ENCODE results near the gene DYDC2.

GRCh38 chr10:80322711-80323110 is 33.9 kb upstream of the DYDC2 start:
- no peak for TF ChIP-seq CTCF (IDR thresholded peaks at IDR 0.05)
- TF ChIP-seq PREB (CRISPR knock-in tag; IDR thresholded peaks at IDR 0.05; ENCODE audit: borderline replicate concordance) = no peak
- no peak for TF ChIP-seq FOXJ3 (CRISPR knock-in tag; IDR thresholded peaks at IDR 0.05; ENCODE audit: borderline replicate concordance)
- no peak for TF ChIP-seq PRDM15 (CRISPR knock-in tag; IDR thresholded peaks at IDR 0.05)
- no peak for TF ChIP-seq ATF2 (CRISPR knock-in tag; IDR thresholded peaks at IDR 0.05; ENCODE audit: borderline replicate concordance, low read depth)
- no peak for TF ChIP-seq ATF3 (CRISPR knock-in tag; conservative IDR thresholded peaks at IDR 0.05)
- TF ChIP-seq ARID4B (CRISPR knock-in tag; IDR thresholded peaks at IDR 0.05; ENCODE audit: borderline replicate concordance) = no peak
- TF ChIP-seq ZNF532 (CRISPR knock-in tag; IDR thresholded peaks at IDR 0.05; ENCODE audit: borderline replicate concordance) = no peak
- TF ChIP-seq ZNF425 (CRISPR knock-in tag; conservative IDR thresholded peaks at IDR 0.05) = no peak
- no peak for TF ChIP-seq MAX (CRISPR knock-in tag; IDR thresholded peaks at IDR 0.05)
- TF ChIP-seq MYBL2 (CRISPR knock-in tag; IDR thresholded peaks at IDR 0.05) = no peak
- no peak for TF ChIP-seq JAZF1 (CRISPR knock-in tag; IDR thresholded peaks at IDR 0.05)
- TF ChIP-seq STAT6 (CRISPR knock-in tag; conservative IDR thresholded peaks at IDR 0.05; ENCODE audit: low read depth) = no peak
